Keratinocyte (primary cell): Measurements from ENCODE around the gene ATOX1. TPM values are rescaled to one million over a fixed set of nuclear protein-coding genes. Genes with fewer than 3 reads are reported as not detected.

Experiments
- DNase-seq: peaks from one replicate; pipeline ENCODE4 v3.0.0-alpha.2; 2011; ENCODE audit warnings: low read depth, missing footprints, low spot score
- FAIRE-seq: peaks from 2 replicates; lab custom pipeline; 2011; peaks lifted over from hg19 to GRCh38; lab: Jason Lieb, UNC
- H2AFZ ChIP-seq: 2 replicates; pipeline ENCODE4 v1.6.0; 2012; ENCODE audit warnings: low read length, control low read depth, inconsistent platforms; ENCODE audit not compliant: control insufficient read depth
- H3K27ac ChIP-seq: 2 replicates; pipeline ENCODE4 v1.5.1; 2011; ENCODE audit warnings: low read length; ENCODE audit not compliant: control insufficient read depth, insufficient read depth
- H3K27me3 ChIP-seq: 3 replicates; pipeline ENCODE4 v1.6.0; 2011; ENCODE audit warnings: low read length; ENCODE audit not compliant: control insufficient read depth, insufficient read depth; ENCODE audit errors: extremely low read depth
- H3K36me3 ChIP-seq, 2 experiments: 2 replicates in 1 of 2; 3 replicates in 1 of 2; pipeline ENCODE4 v1.5.1; 2011; ENCODE audit warnings: low read length in 2 of 2, mild to moderate bottlenecking in 1 of 2; ENCODE audit not compliant: control insufficient read depth in 2 of 2, insufficient read depth in 2 of 2; ENCODE audit errors: extremely low read depth in 1 of 2
- H3K4me1 ChIP-seq: 3 replicates; pipeline ENCODE4 v1.5.1; 2011; ENCODE audit warnings: low read length; ENCODE audit not compliant: control insufficient read depth, insufficient read depth; ENCODE audit errors: extremely low read depth
- H3K4me2 ChIP-seq: 3 replicates; pipeline ENCODE4 v1.6.0; 2011; ENCODE audit warnings: low read depth, low read length; ENCODE audit not compliant: control insufficient read depth, insufficient read depth; ENCODE audit errors: extremely low read depth
- H3K4me3 ChIP-seq, 3 experiments: fragments of 200-600 bp in 1 of 3; sonication (generic) in 1 of 3; 2 replicates in 2 of 3; 3 replicates in 1 of 3; pipeline ENCODE4 v1.5.1; 2011 to 2016; ENCODE audit warnings: low read length in 3 of 3, mild to moderate bottlenecking in 3 of 3, control low read depth in 2 of 3, inconsistent platforms in 1 of 3, low read depth in 1 of 3, mixed read lengths in 1 of 3, mixed run types in 1 of 3, moderate library complexity in 1 of 3; ENCODE audit not compliant: control insufficient read depth in 2 of 3, insufficient read depth in 2 of 3; ENCODE audit errors: extremely low read depth in 1 of 3
- H3K79me2 ChIP-seq: 2 replicates; pipeline ENCODE4 v1.6.0; 2012; ENCODE audit warnings: low read length; ENCODE audit not compliant: control insufficient read depth, insufficient read depth
- H3K9ac ChIP-seq: 3 replicates; pipeline ENCODE4 v1.6.0; 2011; ENCODE audit warnings: low read length; ENCODE audit not compliant: control insufficient read depth, insufficient read depth; ENCODE audit errors: extremely low read depth
- H3K9me1 ChIP-seq: 3 replicates; pipeline ENCODE4 v1.6.0; 2011; ENCODE audit warnings: low read length; ENCODE audit not compliant: control insufficient read depth, insufficient read depth; ENCODE audit errors: extremely low read depth
- H3K9me3 ChIP-seq: 2 replicates; pipeline ENCODE4 v1.5.1; 2012; ENCODE audit warnings: low read depth, low read length; ENCODE audit not compliant: control insufficient read depth
- H4K20me1 ChIP-seq: 3 replicates; pipeline ENCODE4 v1.6.0; 2011; ENCODE audit warnings: low read length; ENCODE audit not compliant: control insufficient read depth, insufficient read depth; ENCODE audit errors: extremely low read depth
- CTCF ChIP-seq, 3 experiments: IDR thresholded peaks in 1 of 3; conservative IDR thresholded peaks in 1 of 3; optimal IDR thresholded peaks in 1 of 3; 2 replicates in 2 of 3; 3 replicates in 1 of 3; pipeline versions ENCODE3 to v1.5.1; 2011; ENCODE audit warnings: low read length in 3 of 3, mild to moderate bottlenecking in 3 of 3, moderate library complexity in 2 of 3, control low read depth in 1 of 3, inconsistent platforms in 1 of 3; ENCODE audit not compliant: insufficient read depth in 2 of 3; ENCODE audit errors: extremely low read depth in 1 of 3
- EZH2 ChIP-seq: IDR thresholded peaks from one replicate; pipeline ENCODE4 v1.6.1; 2012; ENCODE audit warnings: inconsistent platforms, mild to moderate bottlenecking, low read length, moderate library complexity
- dilution Hi-C: fragments of 300-500 bp; cut with MboI; formaldehyde crosslinking; loops from one replicate; pipeline ENCODE4 v1.7.0; 2020; ENCODE audit warnings: low sequenced_read_pairs; ENCODE audit not compliant: extremely low pct_ligation_motif_present
- polyA plus RNA-seq, 5 experiments: library from polyadenylated mRNA; depleted of rRNA in 3 of 5; stranded (reverse) in 3 of 5; stranded (forward) in 1 of 5; unstranded in 1 of 5; fragments of >200 nt; gene quantifications; 1 replicate in 1 of 5; 2 replicates in 3 of 5; 3 replicates in 1 of 5; pipeline versions ENCODE4 v1.2.1 to v1.2.3, GENCODE V29; 2011 to 2012; ENCODE audit warnings: missing spikeins in 2 of 5, low read depth in 1 of 5, low replicate concordance in 1 of 5

The ATOX1 gene
- polyA plus RNA-seq, 1 donor (not counting 4 experiments of a cell fraction or from before 2014, with no cell fraction given), result 173 TPM

GRCh38 chr5:151737431-151737830 is 21.0 kb downstream of the ATOX1 start:
- H4K20me1 ChIP-seq, result no peaks in the 10 kb centered on the region
- no peak overlapping the region for H3K4me2 ChIP-seq
- peaks cover 29% of the 10 kb centered on the region for H3K4me1 ChIP-seq
- H3K9me1 ChIP-seq, result no peaks in the 10 kb centered on the region
- DNase-seq, result no peak
- H3K4me3 ChIP-seq, result no peak overlapping the region
- no peak overlapping the region for H3K9ac ChIP-seq
- H3K27me3 ChIP-seq, result no peaks in the 10 kb centered on the region
- no peak for TF ChIP-seq CTCF (optimal IDR thresholded peaks at IDR 0.05 in 1 of 3, IDR thresholded peaks at IDR 0.05 in 1 of 3, conservative IDR thresholded peaks at IDR 0.05 in 1 of 3; ENCODE audit: extremely low read depth in 1 of 3, insufficient read depth in 2 of 3, low read length in 3 of 3)
- no peak for TF ChIP-seq EZH2
- peaks cover 0 to 5% of the 10 kb centered on the region in 2 experiments for H3K36me3 ChIP-seq
- no peaks in the 10 kb centered on the region for H3K9me3 ChIP-seq
- H2AFZ ChIP-seq, result no peak overlapping the region
- no peak overlapping the region for H3K27ac ChIP-seq
- H3K79me2 ChIP-seq, result no peaks in the 10 kb centered on the region
- FAIRE-seq, result no peak
- dilution Hi-C loops, result no loop called here

- no peaks in the 10 kb centered on the region for H4K20me1 ChIP-seq
- peaks cover 14% of the 10 kb centered on the region for H3K4me1 ChIP-seq
- TF ChIP-seq CTCF (optimal IDR thresholded peaks at IDR 0.05 in 1 of 3, IDR thresholded peaks at IDR 0.05 in 1 of 3, conservative IDR thresholded peaks at IDR 0.05 in 1 of 3; ENCODE audit: extremely low read depth in 1 of 3, insufficient read depth in 2 of 3, low read length in 3 of 3), result no peak
- no peak for TF ChIP-seq EZH2
- H2AFZ ChIP-seq, result no peak overlapping the region
- H3K27ac ChIP-seq, result no peak overlapping the region
- H3K36me3 ChIP-seq, result no peaks in the 10 kb centered on the region
- DNase-seq (no peak), FAIRE-seq (no peak)
- H3K9me1 ChIP-seq, result no peaks in the 10 kb centered on the region
- no peak overlapping the region for H3K9ac ChIP-seq
- H3K4me3 ChIP-seq, result no peak overlapping the region
- no peaks in the 10 kb centered on the region for H3K27me3 ChIP-seq
- H3K79me2 ChIP-seq, result no peaks in the 10 kb centered on the region
- no peaks in the 10 kb centered on the region for H3K9me3 ChIP-seq
- dilution Hi-C loops, result no loop called here
- H3K4me2 ChIP-seq, result no peak overlapping the region
These were observed 22.8 kb downstream of the ATOX1 start for GRCh38 chr5:151735646-151736045.
